Caco-2 (cell line): ENCODE measurements around the gene DOCK2. TPM values are rescaled to one million over a fixed set of nuclear protein-coding genes. Genes with fewer than 3 reads are reported as not detected.

Source experiments
- BruUV-seq: library from RNA; stranded (reverse); fragments of 400-500 nt; replicated peaks from 2 replicates; lab custom pipeline; 2021; lab: Mats Ljungman, UMichigan
- CTCF ChIA-PET: fragments of 300-600 bp; sonication (Branson Sonifier 250); formaldehyde crosslinking; loops from one replicate; lab custom pipeline; 2022; ENCODE audit warnings: antibody characterized with exemption; lab: Charles Lee
- POLR2A ChIA-PET: fragments of 300-600 bp; sonication (Branson Sonifier 250); formaldehyde crosslinking; loops from one replicate; lab custom pipeline; 2022; ENCODE audit warnings: antibody characterized with exemption; lab: Charles Lee
- DNase-seq, 2 experiments: peaks; one replicate each; pipeline versions ENCODE4 v3.0.0 to v3.0.0-alpha.2; 2020 to 2022
- H3K27me3 ChIP-seq: replicated peaks from 2 replicates; pipeline ENCODE4 v1.6.0; 2011; ENCODE audit warnings: low read length; ENCODE audit not compliant: control insufficient read depth, insufficient read depth
- H3K36me3 ChIP-seq: 2 replicates; pipeline ENCODE4 v1.5.1; 2011; ENCODE audit warnings: low read length; ENCODE audit not compliant: control insufficient read depth, insufficient read depth
- H3K4me1 ChIP-seq: fragments of 250-450 bp; sonication (Bioruptor Pico); 2 replicates; pipeline ENCODE4 v1.5.1; 2020; ENCODE audit warnings: mild to moderate bottlenecking
- H3K4me3 ChIP-seq: 2 replicates; pipeline ENCODE4 v1.5.1; 2011; ENCODE audit warnings: low read depth, mild to moderate bottlenecking, control low read depth, low read length
- H3K9me3 ChIP-seq: fragments of 250-450 bp; sonication (Bioruptor Pico); 2 replicates; pipeline ENCODE4 v1.5.1; 2020; ENCODE audit warnings: mild to moderate bottlenecking, moderate library complexity
- H3K27ac Mint-ChIP-seq: one replicate; pipeline ENCODE4 v1.8.0; 2022; ENCODE audit warnings: mixed read lengths; ENCODE audit not compliant: unreplicated experiment
- H3K27me3 Mint-ChIP-seq: one replicate; pipeline ENCODE4 v1.8.0; 2022; ENCODE audit warnings: mixed read lengths; ENCODE audit not compliant: insufficient read depth, unreplicated experiment
- H3K36me3 Mint-ChIP-seq: one replicate; pipeline ENCODE4 v1.8.0; 2022; ENCODE audit warnings: mild to moderate bottlenecking, mixed read lengths; ENCODE audit not compliant: insufficient read depth, unreplicated experiment
- H3K4me1 Mint-ChIP-seq: one replicate; pipeline ENCODE4 v1.8.0; 2022; ENCODE audit warnings: low read depth, mixed read lengths; ENCODE audit not compliant: unreplicated experiment
- H3K4me3 Mint-ChIP-seq: one replicate; pipeline ENCODE4 v1.8.0; 2022; ENCODE audit warnings: mild to moderate bottlenecking, moderate library complexity, mixed read lengths; ENCODE audit not compliant: unreplicated experiment
- H3K9me3 Mint-ChIP-seq: one replicate; pipeline ENCODE4 v1.8.0; 2022; ENCODE audit warnings: mixed read lengths; ENCODE audit not compliant: unreplicated experiment
- intact Hi-C: fragments of 100-400 bp; cut with micrococcal nuclease; formaldehyde crosslinking; loops from one replicate; pipeline ENCODE4 v1.10.0; 2022; ENCODE audit not compliant: unreplicated experiment
- total RNA-seq: library from RNA; stranded (reverse); gene quantifications from 2 replicates; pipeline ENCODE4 v1.2.3, GENCODE V29; 2022
- TF ChIP-seq, protein P1 (sequence below), 2 experiments: fragments of 200-600 bp in 1 of 2; IDR thresholded peaks; 1 replicate in 1 of 2; 2 replicates in 1 of 2; pipeline versions ENCODE4 v1.5.1 to v1.8.0; 2011 to 2022; ENCODE audit warnings: antibody characterized with exemption in 1 of 2, control low read depth in 1 of 2, inconsistent platforms in 1 of 2, low read depth in 1 of 2, low read length in 1 of 2, mild to moderate bottlenecking in 1 of 2, moderate library complexity in 1 of 2; ENCODE audit not compliant: insufficient read depth in 1 of 2, severe bottlenecking in 1 of 2, unreplicated experiment in 1 of 2

The DOCK2 gene
- total RNA-seq, 1 experiment from 2014 or later = 0.09 TPM

DNA sequence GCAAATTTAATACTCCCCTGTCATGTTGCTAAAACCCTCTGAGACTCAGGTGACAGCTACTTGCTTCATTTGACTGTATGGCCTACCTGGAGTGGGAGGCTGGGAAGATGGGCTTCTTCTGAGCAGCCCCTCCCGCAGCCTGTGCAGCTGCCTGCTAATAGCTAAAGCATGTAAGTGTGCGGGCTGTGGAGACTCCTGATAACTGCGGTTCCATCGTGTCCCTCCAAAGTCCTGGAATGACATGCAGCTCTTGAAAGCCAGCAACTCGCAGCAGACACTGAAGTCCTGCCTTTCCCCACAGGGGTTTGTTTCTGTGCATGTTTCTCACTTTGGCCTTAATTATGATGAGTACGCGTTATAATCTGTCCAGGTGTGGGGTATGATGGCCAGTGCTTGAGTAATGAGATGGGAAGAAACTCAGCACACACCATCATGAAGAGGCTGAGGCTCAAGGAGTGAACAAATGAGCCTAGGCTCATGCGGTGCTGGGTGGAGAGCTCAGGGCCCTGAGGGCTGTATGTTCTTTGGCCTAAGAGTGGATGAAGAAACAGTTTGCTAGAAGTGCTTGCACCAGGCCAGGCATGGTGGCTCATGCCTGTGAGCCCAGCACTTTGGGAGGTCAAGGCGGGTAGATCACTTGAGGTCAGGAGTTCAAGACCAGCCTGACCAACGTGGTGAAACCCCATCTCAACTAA, 119.1 kb downstream of the DOCK2 start:
- Histone ChIP-seq H3K4me3 (no peak overlapping the region), H3K27me3 (no peaks in the 10 kb centered on the region), H3K9me3 (no peaks in the 10 kb centered on the region), H3K4me1 (no peaks in the 10 kb centered on the region), H3K36me3 (no peaks in the 10 kb centered on the region)
- no peaks in the 10 kb centered on the region for H3K4me1 Mint-ChIP-seq
- no peak overlapping the region for H3K4me3 Mint-ChIP-seq
- H3K36me3 Mint-ChIP-seq = no peaks in the 10 kb centered on the region
- H3K9me3 Mint-ChIP-seq = no peaks in the 10 kb centered on the region
- H3K27ac Mint-ChIP-seq = no peak overlapping the region
- ChIA-PET POLR2A (no interaction called here), CTCF (interaction anchor here (0.6 kb wide), 1 partner anchor 12 kb away, joined by 5 read pairs; no protein-coding TSS in a partner anchor)
- H3K27me3 Mint-ChIP-seq = peaks cover 8% of the 10 kb centered on the region
- DNase-seq = no peak
- TF ChIP-seq, protein P1, sequence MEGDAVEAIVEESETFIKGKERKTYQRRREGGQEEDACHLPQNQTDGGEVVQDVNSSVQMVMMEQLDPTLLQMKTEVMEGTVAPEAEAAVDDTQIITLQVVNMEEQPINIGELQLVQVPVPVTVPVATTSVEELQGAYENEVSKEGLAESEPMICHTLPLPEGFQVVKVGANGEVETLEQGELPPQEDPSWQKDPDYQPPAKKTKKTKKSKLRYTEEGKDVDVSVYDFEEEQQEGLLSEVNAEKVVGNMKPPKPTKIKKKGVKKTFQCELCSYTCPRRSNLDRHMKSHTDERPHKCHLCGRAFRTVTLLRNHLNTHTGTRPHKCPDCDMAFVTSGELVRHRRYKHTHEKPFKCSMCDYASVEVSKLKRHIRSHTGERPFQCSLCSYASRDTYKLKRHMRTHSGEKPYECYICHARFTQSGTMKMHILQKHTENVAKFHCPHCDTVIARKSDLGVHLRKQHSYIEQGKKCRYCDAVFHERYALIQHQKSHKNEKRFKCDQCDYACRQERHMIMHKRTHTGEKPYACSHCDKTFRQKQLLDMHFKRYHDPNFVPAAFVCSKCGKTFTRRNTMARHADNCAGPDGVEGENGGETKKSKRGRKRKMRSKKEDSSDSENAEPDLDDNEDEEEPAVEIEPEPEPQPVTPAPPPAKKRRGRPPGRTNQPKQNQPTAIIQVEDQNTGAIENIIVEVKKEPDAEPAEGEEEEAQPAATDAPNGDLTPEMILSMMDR (IDR thresholded peaks at IDR 0.05; ENCODE audit: insufficient read depth in 1 of 2, low read depth in 1 of 2, low read length in 1 of 2, severe bottlenecking in 1 of 2, unreplicated experiment in 1 of 2) = no peak
- no TSS peak for BruUV-seq
- intact Hi-C loops = no loop called here

DNA sequence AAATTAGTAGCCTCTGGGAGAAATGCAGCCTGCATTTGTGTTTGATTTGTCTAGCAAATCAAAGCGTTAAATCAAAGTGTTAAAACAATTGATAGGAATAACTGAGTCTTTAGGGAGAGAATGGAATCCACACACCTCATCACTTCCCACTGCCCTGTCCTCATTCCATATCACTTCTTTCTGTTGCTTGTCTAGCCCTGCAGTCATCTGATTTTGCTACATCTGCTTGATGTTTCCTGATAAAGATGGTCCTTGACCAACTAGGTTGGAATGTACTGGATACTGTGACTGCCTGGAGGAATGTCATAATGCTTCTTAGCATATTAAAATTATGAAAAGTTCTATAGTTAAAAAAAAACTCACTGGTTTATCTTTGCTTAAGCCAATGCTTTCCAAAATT, 119.9 kb downstream of the DOCK2 start:
- no peaks in the 10 kb centered on the region for H3K4me1 ChIP-seq
- H3K4me3 ChIP-seq = no peak overlapping the region
- intact Hi-C loops = no loop called here
- Mint-ChIP-seq H3K36me3 (no peaks in the 10 kb centered on the region), H3K27ac (no peak overlapping the region), H3K4me3 (no peak overlapping the region), H3K27me3 (peaks cover 13% of the 10 kb centered on the region), H3K9me3 (no peaks in the 10 kb centered on the region), H3K4me1 (no peaks in the 10 kb centered on the region)
- no TSS peak for BruUV-seq
- CTCF ChIA-PET = no interaction called here
- POLR2A ChIA-PET = no interaction called here
- TF ChIP-seq, protein P1 (IDR thresholded peaks at IDR 0.05; ENCODE audit: insufficient read depth in 1 of 2, low read depth in 1 of 2, low read length in 1 of 2, severe bottlenecking in 1 of 2, unreplicated experiment in 1 of 2) = no peak
- H3K9me3 ChIP-seq = no peaks in the 10 kb centered on the region
- DNase-seq = no peak
- H3K27me3 ChIP-seq = no peaks in the 10 kb centered on the region; the same call in 1 of the 2 replicates
- H3K36me3 ChIP-seq = no peaks in the 10 kb centered on the region

DNA sequence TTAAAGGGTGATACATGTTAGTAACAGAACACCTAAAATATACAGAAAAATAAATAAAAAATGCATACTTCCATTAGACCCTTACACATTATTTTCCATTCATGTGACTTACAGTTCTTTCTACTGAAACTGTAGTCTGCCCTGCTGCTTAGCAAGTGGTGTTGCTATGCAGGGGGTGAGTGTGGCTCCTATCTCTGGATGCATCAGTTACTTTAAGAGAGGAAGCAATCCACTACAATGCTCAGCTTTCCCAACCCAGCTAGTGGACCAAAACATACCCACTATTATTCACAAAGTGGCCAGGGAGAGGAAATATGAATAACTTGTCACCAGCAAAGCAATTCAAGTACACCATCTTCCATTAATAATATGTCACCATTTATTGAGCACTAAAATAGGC, 121.8 kb downstream of the DOCK2 start:
- TF ChIP-seq, protein P1 (IDR thresholded peaks at IDR 0.05; ENCODE audit: insufficient read depth in 1 of 2, low read depth in 1 of 2, low read length in 1 of 2, severe bottlenecking in 1 of 2, unreplicated experiment in 1 of 2) = no peak
- intact Hi-C loops = no loop called here
- no peak overlapping the region for H3K27ac Mint-ChIP-seq
- no peaks in the 10 kb centered on the region; the same call in 1 of the 2 replicates for H3K27me3 ChIP-seq
- ChIA-PET CTCF (no interaction called here), POLR2A (no interaction called here)
- H3K27me3 Mint-ChIP-seq = peaks cover 11% of the 10 kb centered on the region
- H3K4me1 ChIP-seq = no peaks in the 10 kb centered on the region
- H3K4me3 Mint-ChIP-seq = no peak overlapping the region
- H3K4me3 ChIP-seq = no peak overlapping the region
- no peaks in the 10 kb centered on the region for H3K9me3 Mint-ChIP-seq
- no TSS peak for BruUV-seq
- H3K4me1 Mint-ChIP-seq = no peaks in the 10 kb centered on the region
- no peaks in the 10 kb centered on the region for H3K36me3 ChIP-seq
- no peaks in the 10 kb centered on the region for H3K36me3 Mint-ChIP-seq
- H3K9me3 ChIP-seq = no peaks in the 10 kb centered on the region
- DNase-seq = no peak
